Central memory CD4-positive, alpha-beta T cell (primary cell): ENCODE measurements around the gene LPXN.

Experiments used
- DNase-seq: peaks from one replicate; pipeline ENCODE4 v3.0.0; 2022
- total RNA-seq, 3 experiments: gene quantifications; one replicate each; lab custom pipeline; 2026; lab: John Stamatoyannopoulos, UW

LPXN gene
- 112 to 223 (median 176) reads per million in 3 experiments for total RNA-seq

DNA sequence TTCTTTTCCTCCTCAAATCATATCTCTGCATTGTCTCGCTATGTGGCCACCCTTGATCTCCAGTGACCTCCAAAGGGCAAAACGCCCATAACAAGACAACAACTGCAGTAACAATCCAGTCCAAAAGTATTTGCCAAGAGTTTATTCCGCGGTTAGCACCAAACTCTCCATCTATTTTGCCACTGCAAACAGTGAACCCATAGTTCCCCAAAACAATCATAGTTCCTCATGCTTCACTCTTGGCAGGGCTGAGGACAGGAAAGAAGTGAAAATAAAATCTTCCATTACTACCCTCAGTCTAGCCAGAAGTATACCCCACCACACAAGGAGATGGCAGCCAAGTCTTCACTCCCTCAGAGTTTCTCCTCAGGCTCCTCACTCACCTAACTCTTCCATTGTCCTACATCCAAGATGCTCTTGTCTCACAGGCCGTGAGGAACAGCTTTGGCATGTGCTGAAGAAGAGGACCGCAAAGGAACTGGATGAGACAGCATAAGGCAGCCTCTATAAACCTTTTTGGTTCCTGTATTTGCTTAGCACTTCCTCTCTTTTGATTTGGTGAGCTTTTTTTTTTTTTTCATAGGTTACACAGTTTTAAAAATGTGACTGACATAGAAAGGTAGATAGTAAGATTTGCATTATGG lies at the start of gene LPXN:
Gene LPXN (minus strand): TSS at position 480 of the 644 bp plus-strand sequence. CDS start 84 bp downstream, at position 396.
- DNase-seq = peak; percentile 75

GRCh38 chr11:58625086-58625485 lies 49.4 kb upstream of the LPXN start:
- no peak for DNase-seq

DNA sequence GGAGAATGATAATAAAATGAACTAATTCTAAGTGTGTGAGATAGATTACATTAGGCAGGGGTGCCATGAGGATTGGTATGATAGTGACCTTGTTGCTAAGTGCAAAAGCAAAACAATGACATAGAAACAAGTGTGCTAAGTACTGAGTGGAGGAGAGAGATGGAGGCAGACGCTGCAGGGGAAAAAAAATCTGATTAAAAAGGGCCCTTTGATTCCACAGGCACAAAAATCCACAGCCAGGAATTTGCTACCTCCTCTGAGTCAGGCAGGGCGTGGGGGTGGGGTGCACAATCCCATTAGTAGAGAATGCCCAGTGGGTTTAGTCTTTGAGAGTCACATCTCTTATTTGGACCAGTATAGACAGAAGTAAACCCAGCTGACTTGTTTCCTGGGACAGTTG lies 46.7 kb upstream of the LPXN start, which contains the start of gene CNTF:
Gene CNTF (plus strand): TSS at position 322 of the 400 bp plus-strand sequence. CDS start 88 bp downstream, outside the sequence.
- DNase-seq = no peak

DNA sequence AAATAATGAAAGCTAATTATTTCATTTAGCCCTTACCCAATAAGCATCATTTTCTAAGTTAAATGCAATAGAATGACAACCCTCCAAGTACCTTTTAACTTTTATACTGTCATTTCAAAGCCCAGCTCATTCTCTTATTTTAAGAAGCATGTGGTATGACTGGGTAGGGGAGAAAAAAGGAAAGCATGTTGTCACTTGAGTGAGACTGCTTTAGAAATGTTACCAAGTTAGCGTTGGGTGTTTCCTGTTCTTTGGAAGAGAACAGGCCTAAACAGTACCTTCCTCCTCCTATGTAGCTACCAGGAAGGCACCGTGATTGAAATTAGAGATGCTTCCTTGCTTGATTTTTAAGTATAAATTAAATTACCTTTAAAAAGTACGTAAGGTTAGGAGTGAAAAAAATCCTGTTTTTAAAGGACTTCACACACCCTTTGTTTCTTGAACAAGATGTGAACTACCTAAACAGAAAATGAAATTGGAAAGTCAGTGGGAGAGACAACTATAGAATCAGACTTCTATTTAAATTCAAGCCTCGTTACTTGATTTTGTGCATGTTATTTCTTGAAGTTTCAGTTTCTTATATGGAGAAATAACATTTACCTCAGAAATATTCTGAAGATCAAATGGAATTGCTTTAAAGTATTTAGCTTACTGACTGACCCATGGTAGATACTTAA lies 46.1 kb upstream of the LPXN start:
- no peak for DNase-seq

DNA sequence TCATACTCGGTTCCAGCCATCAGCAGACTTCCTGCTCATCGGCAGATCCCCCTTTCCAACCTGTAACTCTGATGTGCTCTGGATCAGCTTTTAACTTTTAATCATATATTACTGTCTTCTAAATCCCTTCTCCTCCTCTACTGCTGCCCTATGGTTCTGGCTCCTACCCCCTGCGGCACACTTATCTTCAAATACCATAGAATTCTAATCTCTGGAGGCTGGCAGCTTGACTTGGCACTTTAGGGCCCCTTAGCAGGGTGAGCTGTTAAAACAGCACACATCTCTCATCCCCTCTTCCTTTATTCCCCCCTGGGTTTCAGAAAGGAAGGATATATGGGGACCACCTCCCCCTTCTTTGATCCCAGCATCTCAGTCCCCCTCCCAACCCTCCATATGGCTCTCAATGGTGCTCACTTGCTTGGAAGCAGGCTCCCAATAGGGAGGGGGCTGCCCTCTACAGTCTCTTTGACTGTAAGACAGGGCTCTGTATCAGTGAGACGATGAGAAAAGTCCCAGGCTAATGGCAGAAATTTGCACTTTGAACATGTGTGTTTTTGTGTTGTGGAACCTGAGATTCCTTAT lies 42.4 kb upstream of the LPXN start:
- DNase-seq = no peak

DNA sequence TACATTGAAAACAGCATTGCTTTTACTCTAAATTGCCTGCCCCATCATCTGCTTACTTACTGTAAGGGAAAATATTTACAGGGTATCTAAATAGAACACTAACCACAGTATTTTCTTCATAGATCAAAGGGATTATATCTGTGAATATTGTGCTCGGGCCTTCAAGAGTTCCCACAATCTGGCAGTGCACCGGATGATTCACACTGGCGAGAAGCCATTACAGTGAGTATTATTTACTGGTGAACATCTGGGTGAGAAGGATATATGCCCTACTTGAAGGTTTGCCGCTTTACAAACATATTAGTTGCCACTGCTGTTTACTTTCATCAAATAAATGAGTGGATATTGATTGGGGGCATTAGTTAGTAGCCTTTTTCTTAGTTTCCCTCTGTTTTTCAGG lies 40.9 kb upstream of the LPXN start:
- no peak for DNase-seq

- no peak for DNase-seq
Measured at GRCh38 chr11:58615559-58615958, 39.9 kb upstream of the LPXN start.

DNA sequence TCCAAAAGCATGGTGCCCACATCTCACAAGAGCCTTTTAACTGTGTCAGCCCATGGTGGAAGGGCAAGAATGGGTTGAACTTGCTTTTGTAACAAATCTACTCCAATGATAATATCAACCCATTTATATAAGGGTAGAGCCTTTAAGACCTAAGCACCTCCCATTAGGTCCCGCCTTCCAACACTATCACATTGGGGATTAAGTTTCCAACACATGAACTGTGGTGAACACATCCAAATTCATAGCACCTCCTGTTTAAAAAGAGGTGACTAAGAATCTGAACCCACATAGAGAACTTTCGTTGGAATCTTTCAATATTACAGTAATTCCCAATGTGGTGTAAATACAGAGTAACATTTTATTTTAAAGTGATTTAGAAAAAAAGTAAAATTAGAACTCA lies 37.6 kb upstream of the LPXN start:
- no peak for DNase-seq

- DNase-seq = no peak
Measured at GRCh38 chr11:58609723-58610122, 34.1 kb upstream of the LPXN start.

DNA sequence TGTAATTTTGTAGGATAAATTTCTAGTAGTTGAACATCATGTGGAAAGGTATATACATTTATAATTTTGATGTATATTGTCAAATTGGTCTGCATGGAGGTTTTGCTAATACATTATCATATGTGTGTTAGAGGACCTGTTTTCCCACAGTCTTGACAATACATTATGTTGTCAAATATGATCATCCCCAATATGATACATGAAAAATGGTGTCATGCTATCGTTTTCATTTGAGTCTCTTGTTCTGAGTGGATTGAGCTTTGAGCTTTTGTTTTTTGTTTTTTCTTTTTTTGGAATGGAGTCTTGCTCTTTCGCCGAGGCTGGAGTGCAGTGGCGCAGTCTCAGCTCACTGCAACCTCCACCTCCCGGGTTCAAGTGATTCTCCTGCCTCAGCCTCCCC lies 32.7 kb upstream of the LPXN start:
- no peak for DNase-seq

GRCh38 chr11:58606930-58607714 lies 31.5 kb upstream of the LPXN start:
- no peak for DNase-seq

- DNase-seq = no peak
Measured at GRCh38 chr11:58600510-58600909, 24.9 kb upstream of the LPXN start.

DNA sequence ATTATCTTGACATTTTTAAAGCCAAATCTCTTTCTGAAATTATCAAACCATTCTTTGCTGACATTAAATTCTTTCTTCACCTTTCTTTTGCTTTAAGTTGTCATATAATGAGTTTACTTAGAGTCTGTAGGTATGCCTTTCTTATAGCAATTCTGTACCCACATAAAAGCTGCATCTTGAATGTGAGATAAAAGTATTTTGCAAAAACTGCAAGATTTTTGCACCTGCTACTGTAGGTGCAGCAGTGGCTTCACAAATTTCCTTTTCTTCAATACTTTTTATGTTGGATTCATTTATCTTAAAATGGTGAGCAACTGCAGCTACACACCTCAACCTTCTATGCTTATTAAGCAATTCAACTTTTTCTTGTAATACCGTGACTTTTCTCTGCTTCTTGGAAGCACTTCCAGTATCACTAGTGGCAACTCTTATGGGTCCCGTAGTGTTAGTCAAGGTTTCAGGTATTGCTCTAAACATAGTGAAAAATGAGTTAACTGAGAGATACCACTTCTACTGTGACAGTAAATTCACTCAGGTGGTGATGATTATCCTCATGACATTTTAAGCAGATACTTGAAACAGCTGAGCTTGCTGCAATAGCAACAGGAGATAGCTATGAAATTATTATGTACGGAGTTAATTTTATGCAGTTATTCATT lies 22.0 kb upstream of the LPXN start:
- DNase-seq = no peak

DNA sequence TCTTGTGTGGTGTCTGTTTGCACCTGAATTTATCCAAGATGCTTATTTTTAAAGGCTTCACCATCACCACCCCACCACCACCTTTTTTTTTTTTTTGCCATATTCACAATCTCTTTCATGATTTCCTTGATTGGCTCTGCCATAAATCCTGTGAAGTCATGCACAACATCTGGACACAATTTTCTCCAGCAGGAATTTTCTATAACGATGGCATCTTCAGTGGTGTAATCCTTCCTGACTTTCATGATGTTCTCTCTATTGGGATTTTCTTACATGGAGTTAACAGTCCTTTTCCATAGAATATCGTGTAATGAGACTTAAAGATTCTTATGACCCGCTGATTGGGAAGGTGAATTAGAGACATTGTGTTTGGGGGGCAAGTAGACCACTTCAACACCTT lies 21.0 kb upstream of the LPXN start:
- no peak for DNase-seq

- DNase-seq = no peak
Measured at GRCh38 chr11:58594826-58595225, 19.2 kb upstream of the LPXN start.

- no peak for DNase-seq
Measured at GRCh38 chr11:58592760-58593472, 17.3 kb upstream of the LPXN start.

GRCh38 chr11:58591659-58592058 lies 16.0 kb upstream of the LPXN start:
- no peak for DNase-seq

GRCh38 chr11:58586998-58587397 lies 11.3 kb upstream of the LPXN start:
- DNase-seq = no peak

DNA sequence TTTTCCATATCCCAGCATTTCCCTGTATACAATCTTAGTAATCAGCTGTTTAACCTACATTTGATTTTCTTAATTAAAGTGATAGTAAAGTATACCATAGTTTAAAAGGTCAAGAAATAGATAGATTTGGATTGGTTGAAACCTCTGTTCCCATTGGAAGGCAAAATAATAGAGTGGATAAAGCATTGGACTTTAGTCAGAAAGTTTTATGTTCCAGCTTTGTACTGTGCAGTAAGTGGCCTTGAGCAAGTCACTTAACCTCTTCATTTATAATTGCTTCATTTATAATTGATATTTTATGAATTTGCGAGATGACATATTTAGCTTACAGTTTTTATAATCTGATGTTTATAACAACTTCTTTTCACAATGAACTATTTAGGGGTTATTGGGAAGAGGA lies 6.8 kb upstream of the LPXN start:
- no peak for DNase-seq

DNA sequence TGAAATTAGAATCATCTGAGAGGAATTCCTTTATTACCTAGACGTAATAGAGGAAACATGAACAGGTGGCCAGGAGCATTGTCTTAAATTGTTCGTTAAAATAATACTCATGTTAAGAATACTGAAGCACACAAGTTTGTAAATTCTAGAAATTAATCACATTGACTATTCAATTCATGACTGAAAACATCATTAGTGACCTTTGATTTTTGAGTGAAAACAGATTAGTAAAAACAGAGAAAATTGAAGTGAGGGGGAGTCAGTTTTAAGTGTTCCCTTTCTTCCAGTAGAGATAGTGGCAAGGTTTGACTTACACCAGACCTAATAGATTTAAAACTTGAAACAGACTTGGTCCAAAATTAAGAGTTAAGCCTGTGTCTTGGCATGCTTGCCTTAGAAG lies 4.7 kb upstream of the LPXN start:
- DNase-seq = no peak

DNA sequence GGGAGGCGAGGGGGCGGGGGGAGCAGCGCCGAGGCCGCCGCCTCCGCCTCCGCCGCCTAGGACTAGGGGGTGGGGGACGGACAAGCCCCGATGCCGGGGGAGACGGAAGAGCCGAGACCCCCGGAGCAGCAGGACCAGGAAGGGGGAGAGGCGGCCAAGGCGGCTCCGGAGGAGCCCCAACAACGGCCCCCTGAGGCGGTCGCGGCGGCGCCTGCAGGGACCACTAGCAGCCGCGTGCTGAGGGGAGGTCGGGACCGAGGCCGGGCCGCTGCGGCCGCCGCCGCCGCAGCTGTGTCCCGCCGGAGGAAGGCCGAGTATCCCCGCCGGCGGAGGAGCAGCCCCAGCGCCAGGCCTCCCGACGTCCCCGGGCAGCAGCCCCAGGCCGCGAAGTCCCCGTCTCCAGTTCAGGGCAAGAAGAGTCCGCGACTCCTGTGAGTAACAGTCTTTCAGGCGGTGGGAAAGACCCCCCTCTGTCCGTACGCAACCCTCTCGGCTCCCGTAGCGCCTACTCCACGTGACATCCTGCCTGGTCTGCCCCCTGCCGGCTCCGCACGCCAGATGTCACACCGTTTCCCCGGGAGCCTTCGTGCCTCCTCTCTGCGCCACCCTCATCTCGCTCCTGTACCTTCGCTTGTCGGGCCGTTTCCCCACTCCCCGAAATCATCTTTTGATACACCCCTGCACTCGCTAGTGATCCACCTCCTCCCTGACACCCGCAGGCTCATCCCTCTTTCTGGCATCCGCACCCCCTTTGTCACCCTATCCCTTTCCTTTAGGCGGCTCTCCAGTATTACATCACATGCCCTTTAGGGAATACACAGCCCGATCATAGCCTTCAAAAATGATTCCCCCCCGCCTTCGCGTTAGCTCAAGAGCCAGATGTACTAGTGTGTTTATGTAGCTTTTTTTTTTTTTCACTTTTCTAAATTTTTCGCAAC lies 3.8 kb upstream of the LPXN start:
- peak; percentile 89 for DNase-seq
